ENCODE results near the gene ATP6V0E1. TPM values are rescaled to one million over a fixed set of nuclear protein-coding genes. Genes with fewer than 3 reads are reported as not detected.

Gene ATP6V0E1
- total and polyA plus RNA-seq, 2 of the 4 experiments (the other 2 are of a cell fraction): 258 to 277 TPM

GRCh38 chr5:173047838-173048105 is 64.2 kb downstream of the ATP6V0E1 start:
- peak overlapping the region; percentile 13; the same call in 1 of the 2 replicates for H4K91ac ChIP-seq (ENCODE audit: insufficient read depth, low read depth, low read length)
- H3K9ac ChIP-seq (ENCODE audit: low read depth, low read length): no peak overlapping the region
- no peaks in the 10 kb centered on the region for H4K20me1 ChIP-seq (ENCODE audit: insufficient read depth, low read length)
- H3K23ac ChIP-seq (ENCODE audit: low read depth, low read length): no peak overlapping the region
- H3K4ac ChIP-seq (ENCODE audit: low read depth, low read length): no peak overlapping the region
- H3K4me3 ChIP-seq (ENCODE audit: insufficient read depth, low read depth, low read length): no peak overlapping the region
- no peak overlapping the region for H2AFZ ChIP-seq (replicated peaks; ENCODE audit: low read length, poor library complexity)
- H2BK120ac ChIP-seq (ENCODE audit: low read depth, low read length): peak overlapping the region; percentile 19; the same call in 1 of the 2 replicates
- no peaks in the 10 kb centered on the region for H3K79me1 ChIP-seq (ENCODE audit: low read depth in 1 of 2, low read length in 2 of 2)
- no peak for ATAC-seq (ENCODE audit: low read depth)
- WGBS, 2 experiments (ENCODE audit: extremely low coverage in 2 of 2, insufficient read length in 1 of 2): no CpG with 5 or more reads among the region's 6 CpGs
- H4K5ac ChIP-seq (ENCODE audit: low read depth, low read length): no peak overlapping the region
- no peak overlapping the region for H2BK5ac ChIP-seq (ENCODE audit: low read depth, low read length, poor library complexity, severe bottlenecking)
- H3K27ac ChIP-seq (ENCODE audit: insufficient read depth, low read length): no peak overlapping the region
- no peaks in the 10 kb centered on the region for H3K36me3 ChIP-seq (ENCODE audit: control insufficient read depth, insufficient read depth, low read length)
- H3K56ac ChIP-seq (ENCODE audit: extremely low read depth, insufficient read depth, low read length): no peak overlapping the region
- intact Hi-C loops (cut with micrococcal nuclease) (no loop called here), in situ Hi-C loops (cut with MboI; ENCODE audit: low sequenced_read_pairs) (no loop called here), dilution Hi-C loops (cut with HindIII; ENCODE audit: low sequenced_read_pairs, unreplicated experiment) (no loop called here)
- no peak overlapping the region for H3K14ac ChIP-seq (replicated peaks; ENCODE audit: low read depth, low read length)
- H2BK20ac ChIP-seq (ENCODE audit: low read depth, low read length): 0 out of 2 replicates have a peak overlapping the region, but pooled peaks have one; percentile 25
- CTCF ChIA-PET: no interaction called here
- no peak overlapping the region for H3K18ac ChIP-seq (ENCODE audit: low read depth, low read length)
- no peak for DNase-seq
- peaks cover 7% of the 10 kb centered on the region for H3K9me1 ChIP-seq (ENCODE audit: insufficient read depth, low read length)
- no peak overlapping the region for H3K4me2 ChIP-seq (ENCODE audit: low read depth, low read length)
- no peak overlapping the region for H4K8ac ChIP-seq (ENCODE audit: low read depth in 2 of 2, low read length in 2 of 2)
- TF ChIP-seq POLR2A (IDR thresholded peaks at IDR 0.05; ENCODE audit: low read depth, low read length) (no peak), RAD21 (IDR thresholded peaks at IDR 0.05; ENCODE audit: low read length) (no peak), CEBPB (IDR thresholded peaks at IDR 0.05; ENCODE audit: low read depth, low read length) (no peak), RCOR1 (IDR thresholded peaks at IDR 0.05; ENCODE audit: insufficient replicate concordance, low read length) (no peak), SMC3 (IDR thresholded peaks at IDR 0.05; ENCODE audit: low read depth, low read length) (no peak), NFE2L2 (IDR thresholded peaks at IDR 0.05; ENCODE audit: low read depth, low read length) (no peak), CHD1 (IDR thresholded peaks at IDR 0.05; ENCODE audit: low read depth, low read length) (no peak), RFX5 (IDR thresholded peaks at IDR 0.05; ENCODE audit: low read depth, low read length) (no peak), CTCF (conservative IDR thresholded peaks at IDR 0.05; ENCODE audit: low read depth, low read length) (no peak), FOS (IDR thresholded peaks at IDR 0.05; ENCODE audit: low read depth, low read length) (no peak), BHLHE40 (IDR thresholded peaks at IDR 0.05; ENCODE audit: low read depth, low read length) (no peak), USF2 (IDR thresholded peaks at IDR 0.05; ENCODE audit: low read depth, low read length) (no peak), MXI1 (IDR thresholded peaks at IDR 0.05; ENCODE audit: borderline replicate concordance, low read depth, low read length) (no peak), MAFK (IDR thresholded peaks at IDR 0.05; ENCODE audit: low read depth, low read length) (no peak), MAZ (IDR thresholded peaks at IDR 0.05; ENCODE audit: borderline replicate concordance, low read depth, low read length) (no peak)
- TF ChIP-seq, protein P1, sequence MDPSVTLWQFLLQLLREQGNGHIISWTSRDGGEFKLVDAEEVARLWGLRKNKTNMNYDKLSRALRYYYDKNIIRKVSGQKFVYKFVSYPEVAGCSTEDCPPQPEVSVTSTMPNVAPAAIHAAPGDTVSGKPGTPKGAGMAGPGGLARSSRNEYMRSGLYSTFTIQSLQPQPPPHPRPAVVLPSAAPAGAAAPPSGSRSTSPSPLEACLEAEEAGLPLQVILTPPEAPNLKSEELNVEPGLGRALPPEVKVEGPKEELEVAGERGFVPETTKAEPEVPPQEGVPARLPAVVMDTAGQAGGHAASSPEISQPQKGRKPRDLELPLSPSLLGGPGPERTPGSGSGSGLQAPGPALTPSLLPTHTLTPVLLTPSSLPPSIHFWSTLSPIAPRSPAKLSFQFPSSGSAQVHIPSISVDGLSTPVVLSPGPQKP (IDR thresholded peaks at IDR 0.05; ENCODE audit: borderline replicate concordance, low read depth, low read length): no peak
- H2AK9ac ChIP-seq (replicated peaks; ENCODE audit: low read depth, low read length, poor library complexity): no peak overlapping the region
- no peaks in the 10 kb centered on the region for H3K9me3 ChIP-seq (ENCODE audit: control insufficient read depth, insufficient read depth, low read length)
- POLR2A ChIA-PET (ENCODE audit: unreplicated experiment): no interaction called here
- no TSS peak for BruUV-seq (replicated peaks)
- peaks cover 14% of the 10 kb centered on the region for H3K4me1 ChIP-seq (ENCODE audit: control insufficient read depth, insufficient read depth, low read length)
- no peak overlapping the region for H2AK5ac ChIP-seq (ENCODE audit: low read depth, low read length)
- H2BK15ac ChIP-seq (ENCODE audit: low read depth, low read length): peak overlapping the region; percentile 81; the same call in 2 of the 3 replicates
- H3K27me3 ChIP-seq (ENCODE audit: control insufficient read depth, insufficient read depth, low read length): no peaks in the 10 kb centered on the region
